Neutrophil (primary cell): ENCODE results near the gene DIO1.
A peak's percentile ranks its signal among the peaks of the same experiment; 100 is the strongest.
"Not testable (repeated sequence)": the region's sequence is repeated elsewhere in the genome, so short reads cannot be mapped to it uniquely, and the experiment has no call there.

Source experiments
- H3K27ac ChIP-seq: fragments of 200-600 bp; sonication (generic); 2 replicates; pipeline ENCODE4 v1.5.1; 2016; ENCODE audit warnings: mild to moderate bottlenecking, moderate library complexity
- H3K27me3 ChIP-seq: fragments of 200-600 bp; sonication (generic); 2 replicates; pipeline ENCODE4 v1.6.0; 2016; ENCODE audit warnings: mild to moderate bottlenecking
- H3K36me3 ChIP-seq: fragments of 200-600 bp; sonication (generic); 2 replicates; pipeline ENCODE4 v1.5.1; 2017
- H3K4me1 ChIP-seq, 2 experiments: fragments of 200-600 bp in 1 of 2; sonication (generic) in 1 of 2; 1 replicate in 1 of 2; 2 replicates in 1 of 2; pipeline versions ENCODE4 v1.5.1 to v1.6.1; 2013 to 2016; ENCODE audit warnings: low read depth in 1 of 2, low read length in 1 of 2, mild to moderate bottlenecking in 1 of 2, moderate library complexity in 1 of 2; ENCODE audit not compliant: control insufficient read depth in 1 of 2, insufficient read depth in 1 of 2
- H3K4me3 ChIP-seq, 2 experiments: fragments of 200-600 bp in 1 of 2; sonication (generic) in 1 of 2; 1 replicate in 1 of 2; 2 replicates in 1 of 2; pipeline ENCODE4 v1.5.1; 2013 to 2016; ENCODE audit warnings: low read depth in 1 of 2, low read length in 1 of 2, mild to moderate bottlenecking in 1 of 2, moderate library complexity in 1 of 2
- H3K9me3 ChIP-seq: fragments of 200-600 bp; sonication (generic); 2 replicates; pipeline ENCODE4 v1.5.1; 2016
- CTCF ChIP-seq: fragments of 200-600 bp; sonication (generic); IDR thresholded peaks from 2 replicates; pipeline ENCODE4 v1.5.1; 2016; ENCODE audit warnings: antibody characterized with exemption

Gene DIO1

GRCh38 chr1:53878492-53879105 is 15.4 kb upstream of the DIO1 start:
- Histone ChIP-seq H3K27me3 (no peaks in the 10 kb centered on the region), H3K36me3 (peaks cover 81% of the 10 kb centered on the region)
- no peak for TF ChIP-seq CTCF

GRCh38 chr1:53881853-53882252 is 12.1 kb upstream of the DIO1 start:
- H3K9me3 ChIP-seq, H3K27ac ChIP-seq, H3K27me3 ChIP-seq, H3K4me1 ChIP-seq, H3K4me3 ChIP-seq: not testable (repeated sequence)
- H3K36me3 ChIP-seq, result peaks cover 75% of the 10 kb centered on the region

More at GRCh38 chr1:53878492-53879105, 15.4 kb upstream of the DIO1 start:
- Histone ChIP-seq H3K4me1 (no peaks in the 10 kb centered on the region), H3K27ac (no peak overlapping the region), H3K9me3 (no peaks in the 10 kb centered on the region), H3K4me3 (no peak overlapping the region)

- H3K4me1 ChIP-seq, H3K27me3 ChIP-seq, H3K4me3 ChIP-seq, H3K9me3 ChIP-seq, H3K27ac ChIP-seq: not testable (repeated sequence)
- peaks cover 71% of the 10 kb centered on the region for H3K36me3 ChIP-seq
These were observed 10.4 kb upstream of the DIO1 start for GRCh38 chr1:53883600-53883999.

- peak overlapping the region; percentile 97 to 99 for H3K4me3 ChIP-seq
- H3K27ac ChIP-seq, result peak overlapping the region; percentile 78
- H3K4me1 ChIP-seq, result peaks cover 30% of the 10 kb centered on the region in 2 experiments
- no peak for TF ChIP-seq CTCF
- H3K27me3 ChIP-seq, result no peaks in the 10 kb centered on the region
- H3K9me3 ChIP-seq, result no peaks in the 10 kb centered on the region
- peaks cover 38% of the 10 kb centered on the region for H3K36me3 ChIP-seq
These were observed 5.3 kb upstream of the DIO1 start for GRCh38 chr1:53888681-53889080.

- Histone ChIP-seq H3K4me1 (peaks cover 30% of the 10 kb centered on the region in 2 experiments), H3K4me3 (peak within 1 kb of the TSS; percentile 97 to 99), H3K27ac (peak within 1 kb of the TSS; percentile 78), H3K36me3 (peaks cover 34% of the 10 kb centered on the region), H3K27me3 (no peaks in the 10 kb centered on the region), H3K9me3 (no peaks in the 10 kb centered on the region)
- TF ChIP-seq CTCF, result no peak
These were observed 4.4 kb upstream of the DIO1 start, which contains the start of gene YIPF1 for GRCh38 chr1:53889304-53890298. TSS of gene YIPF1 (minus strand) at chr1:53889797. CDS start at chr1:53888937, 860 bp downstream.

GRCh38 chr1:53890522-53890941 is 3.5 kb upstream of the DIO1 start:
- Histone ChIP-seq H3K27ac (no peak overlapping the region), H3K4me3 (peak overlapping the region; percentile 97 to 99)
- TF ChIP-seq CTCF, result no peak

More at GRCh38 chr1:53890522-53890941, 3.5 kb upstream of the DIO1 start:
- Histone ChIP-seq H3K4me1 (peaks cover 30% of the 10 kb centered on the region in 2 experiments), H3K9me3 (no peaks in the 10 kb centered on the region), H3K27me3 (no peaks in the 10 kb centered on the region), H3K36me3 (peaks cover 25% of the 10 kb centered on the region)
